ENCODE data around the gene UQCC2.

UQCC2 gene

GRCh38 chr6:33665957-33666356 lies 45.5 kb downstream of the UQCC2 start:
- no peak for DNase-seq
- intact Hi-C loops (cut with DNase I) = no loop called here

GRCh38 chr6:33664506-33665057 lies 46.9 kb downstream of the UQCC2 start:
- DNase-seq = no peak
- intact Hi-C loops (cut with DNase I) = no loop called here

GRCh38 chr6:33663727-33664449 lies 47.6 kb downstream of the UQCC2 start:
- intact Hi-C loops (cut with DNase I) = no loop called here
- no peak for DNase-seq

GRCh38 chr6:33663028-33663427 lies 48.5 kb downstream of the UQCC2 start:
- DNase-seq = no peak
- intact Hi-C loops (cut with DNase I) = no loop called here

GRCh38 chr6:33662318-33662717 lies 49.2 kb downstream of the UQCC2 start:
- no peak for DNase-seq
- intact Hi-C loops (cut with DNase I) = no loop called here

GRCh38 chr6:33661106-33661838 lies 50.2 kb downstream of the UQCC2 start:
- intact Hi-C loops (cut with DNase I) = no loop called here
- DNase-seq = no peak

GRCh38 chr6:33659986-33660385 lies 51.5 kb downstream of the UQCC2 start:
- intact Hi-C loops (cut with DNase I) = no loop called here
- no peak for DNase-seq

- intact Hi-C loops (cut with DNase I) = no loop called here
- no peak for DNase-seq
Observed at GRCh38 chr6:33658982-33659689, 52.4 kb downstream of the UQCC2 start.

- DNase-seq = no peak
- intact Hi-C loops (cut with DNase I) = no loop called here
Observed at GRCh38 chr6:33656844-33657243, 54.7 kb downstream of the UQCC2 start.

GRCh38 chr6:33654831-33655554 lies 56.5 kb downstream of the UQCC2 start:
- intact Hi-C loops (cut with DNase I) = no loop called here
- no peak for DNase-seq

GRCh38 chr6:33652002-33652401 lies 59.5 kb downstream of the UQCC2 start:
- no peak for DNase-seq
- intact Hi-C loops (cut with DNase I) = no loop called here

GRCh38 chr6:33651403-33651802 lies 60.1 kb downstream of the UQCC2 start:
- intact Hi-C loops (cut with DNase I) = no loop called here
- DNase-seq = no peak
